GM19467 (cell line): ENCODE results near the gene RAPGEF1.

Experiments
- ATAC-seq: cut with Tn5 transposase; IDR thresholded peaks from one replicate; pipeline ENCODE4 v1.9.1; 2021; ENCODE audit warnings: mild to moderate bottlenecking, moderate library complexity; ENCODE audit not compliant: unreplicated experiment

Gene RAPGEF1

DNA sequence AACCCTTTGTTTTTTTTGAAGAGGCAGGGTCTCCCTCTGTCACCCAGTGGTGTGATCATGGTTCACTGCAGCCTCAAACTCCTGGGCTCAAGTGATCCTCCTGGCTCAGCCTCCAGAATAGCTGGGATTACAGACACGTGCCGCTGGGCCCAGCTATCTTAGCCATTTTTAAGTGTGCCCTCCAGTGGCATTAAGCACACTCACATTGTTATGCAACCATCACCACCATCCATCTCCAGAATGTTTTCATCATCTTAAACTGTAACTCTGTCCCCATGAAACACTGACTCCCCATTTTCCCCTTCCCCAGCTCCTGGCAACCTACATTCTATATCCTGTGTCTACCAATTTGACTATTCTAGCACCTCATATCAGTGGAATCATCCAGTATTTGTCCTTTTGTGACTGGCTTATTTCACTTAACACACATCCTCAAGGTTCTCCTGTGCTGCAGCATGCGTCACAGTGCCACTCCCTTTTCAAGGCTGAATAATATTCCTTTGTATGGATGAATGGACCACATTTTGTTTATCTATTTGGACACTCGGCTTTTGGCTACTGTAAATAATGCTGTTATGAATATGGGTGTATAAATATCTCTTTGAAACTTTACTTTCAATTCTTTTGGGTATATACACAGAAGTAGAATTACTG is 12.5 kb upstream of the RAPGEF1 start:
- ATAC-seq, result no peak

DNA sequence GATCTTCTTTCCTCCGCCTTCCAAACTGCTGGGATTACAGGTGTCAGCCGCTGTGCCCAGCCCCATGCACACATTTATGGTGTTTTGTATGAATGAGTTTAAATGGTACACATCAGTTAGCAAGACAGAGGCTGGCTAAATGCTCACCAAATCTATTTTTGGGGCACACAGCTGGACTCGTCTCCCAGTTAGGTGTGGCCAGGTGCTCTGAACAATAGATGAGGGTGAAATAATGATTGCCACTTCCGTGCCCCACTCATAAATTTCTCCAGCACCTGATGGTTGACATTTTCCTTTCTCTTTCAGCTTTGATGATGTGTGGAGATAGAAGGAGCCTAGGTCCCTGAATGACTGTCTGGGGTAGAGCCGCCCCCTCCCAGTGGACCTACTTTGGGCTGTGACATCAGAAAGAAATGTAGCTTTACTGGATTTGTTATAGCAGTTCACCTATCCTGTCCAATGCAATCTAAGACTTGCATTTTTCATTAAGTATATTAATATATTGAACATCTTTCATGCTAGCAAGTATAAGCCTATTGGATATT is 8.6 kb upstream of the RAPGEF1 start:
- no peak for ATAC-seq

DNA sequence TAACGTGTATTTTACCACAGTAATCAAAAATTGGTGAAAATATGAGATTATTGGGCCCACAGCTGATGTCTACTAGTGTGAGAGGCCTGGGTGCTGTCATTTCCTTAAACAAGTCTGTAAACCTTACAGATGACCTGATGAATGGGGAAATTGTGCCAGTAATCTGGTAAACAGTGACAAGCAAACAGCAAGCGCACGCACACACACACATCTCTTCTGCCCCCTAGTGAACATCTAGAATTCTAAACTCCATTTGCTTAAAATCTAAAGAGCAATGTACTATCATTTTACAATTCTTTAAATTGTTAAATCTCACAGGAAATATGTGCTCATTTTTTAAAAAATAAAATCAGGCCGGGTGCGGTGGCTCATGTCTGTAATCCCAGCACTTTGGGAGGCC is 7.5 kb upstream of the RAPGEF1 start:
- no peak for ATAC-seq

DNA sequence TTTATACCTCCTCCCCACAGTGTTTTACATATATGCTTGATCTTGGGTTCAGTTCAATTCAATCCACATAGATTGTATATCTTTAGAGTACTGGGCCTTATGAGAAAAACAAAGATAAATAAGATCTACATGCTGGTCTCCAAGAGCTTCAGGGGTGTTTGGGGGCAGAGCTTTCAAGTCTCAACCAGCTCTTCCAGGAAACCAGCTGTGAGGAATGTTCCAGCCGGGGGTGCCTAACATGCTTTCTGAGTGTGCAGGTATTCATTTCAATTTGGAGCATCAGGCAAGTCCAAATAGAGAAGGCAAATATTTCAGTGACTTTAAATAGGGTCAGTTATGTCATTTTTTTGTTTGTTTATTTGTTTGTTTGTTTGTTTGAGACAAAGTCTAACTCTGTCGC is 5.7 kb upstream of the RAPGEF1 start:
- no peak for ATAC-seq

DNA sequence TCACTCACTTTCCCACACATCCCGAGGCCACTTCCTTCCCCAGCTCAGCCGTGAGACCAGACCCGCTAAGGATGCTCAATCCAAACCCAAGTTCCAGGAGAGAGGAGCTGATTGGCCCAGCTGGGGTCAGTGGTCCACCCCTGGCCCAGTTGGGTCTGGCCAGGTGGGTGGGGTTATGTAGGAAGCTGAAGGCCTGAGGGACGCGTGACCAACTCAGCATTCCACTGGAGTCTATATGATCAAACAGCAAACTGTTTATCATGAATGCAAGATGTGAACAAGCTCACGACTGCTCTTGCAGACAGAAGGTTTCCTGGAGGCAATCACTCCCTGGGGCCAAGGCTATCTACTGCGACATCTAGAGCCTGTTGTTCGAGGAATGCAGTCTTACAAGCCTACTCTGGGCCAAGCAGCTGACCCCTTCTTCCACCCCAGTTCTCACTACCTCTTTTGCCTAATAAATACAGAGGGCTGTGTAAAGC is 4.9 kb upstream of the RAPGEF1 start:
- ATAC-seq, result no peak

DNA sequence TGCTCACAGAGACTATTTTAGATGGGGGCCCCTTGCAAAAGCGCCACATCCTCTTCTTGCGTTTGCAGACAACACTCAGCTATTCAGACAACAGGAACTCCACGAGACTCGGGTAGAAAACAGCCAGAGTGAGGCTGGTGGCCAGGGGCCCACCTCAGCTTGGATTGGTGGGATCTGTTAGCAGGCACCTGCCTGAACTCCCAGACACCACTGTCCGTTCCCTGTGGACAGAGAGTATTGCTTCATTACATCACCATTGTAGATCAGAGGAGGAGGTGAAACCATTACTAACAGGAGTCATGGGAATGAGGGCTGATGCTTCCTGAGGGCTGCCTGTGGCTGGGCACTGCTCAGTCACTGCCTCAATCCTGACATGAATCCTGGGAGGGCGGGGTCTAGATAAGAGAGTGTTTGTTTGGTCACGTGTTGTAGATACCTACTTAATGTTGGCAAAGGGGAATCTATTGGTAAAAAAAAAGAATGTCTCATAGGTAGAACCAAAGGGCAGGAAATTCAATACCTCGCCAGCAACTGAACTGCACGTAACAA is 4.4 kb upstream of the RAPGEF1 start:
- no peak for ATAC-seq

DNA sequence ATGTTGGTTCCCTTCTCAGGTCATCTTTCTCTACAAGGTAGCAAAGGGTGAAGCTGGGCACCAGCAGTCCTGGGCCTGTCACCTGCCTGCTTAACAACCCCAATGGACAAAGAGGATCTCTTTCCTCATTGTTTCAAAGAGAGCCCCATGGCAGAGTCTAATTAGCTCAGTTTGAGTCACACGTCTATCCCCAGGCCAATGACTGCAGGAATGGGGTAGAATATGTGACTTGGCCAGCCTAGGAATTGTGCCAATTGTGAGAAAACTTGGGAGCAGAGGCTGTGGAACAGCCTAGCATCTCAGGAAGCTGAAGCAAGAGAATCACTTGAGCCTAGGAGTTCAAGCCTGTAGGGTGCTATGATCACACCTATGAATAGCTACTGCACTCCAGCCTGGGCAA is 3.6 kb upstream of the RAPGEF1 start:
- ATAC-seq, result no peak

DNA sequence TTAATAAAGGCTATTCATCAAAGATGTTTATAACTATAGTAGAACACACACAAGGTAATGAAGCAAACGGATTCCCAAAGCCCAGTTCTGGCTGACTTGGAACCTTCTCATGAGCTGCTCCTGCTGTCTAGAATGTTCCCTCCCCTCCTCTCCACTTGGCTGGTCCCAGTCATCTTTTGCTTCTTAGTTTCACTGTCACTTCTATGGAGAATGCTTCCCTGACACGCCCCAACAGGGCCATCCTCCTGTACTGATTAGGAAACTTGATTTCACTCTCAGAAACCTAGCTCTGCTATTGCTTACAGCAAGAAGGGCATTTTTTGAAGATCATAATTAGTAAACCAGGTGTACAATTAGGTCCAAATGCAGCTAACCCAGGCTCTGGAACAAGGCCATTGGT is 3.2 kb upstream of the RAPGEF1 start:
- no peak for ATAC-seq

DNA sequence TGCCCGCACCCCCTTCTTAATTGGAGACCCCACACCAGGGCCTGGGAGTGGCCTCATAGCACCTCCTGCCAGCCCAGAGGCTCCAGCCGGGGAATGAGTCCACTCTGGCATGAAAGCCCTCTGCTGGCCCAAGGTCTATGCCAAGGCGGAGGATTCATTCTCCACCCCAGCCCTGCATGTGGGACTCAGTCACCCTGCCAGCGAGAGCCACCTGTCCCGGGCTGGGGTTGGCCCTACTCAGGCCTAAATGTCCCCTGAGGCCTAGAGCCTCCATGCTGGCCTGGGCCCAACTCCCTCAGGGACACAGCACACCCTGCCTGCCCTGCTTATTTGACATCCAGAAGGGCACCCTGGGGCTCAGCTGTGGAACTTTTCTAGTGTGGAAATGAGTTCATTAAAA is 1.0 kb upstream of the RAPGEF1 start:
- no peak for ATAC-seq

DNA sequence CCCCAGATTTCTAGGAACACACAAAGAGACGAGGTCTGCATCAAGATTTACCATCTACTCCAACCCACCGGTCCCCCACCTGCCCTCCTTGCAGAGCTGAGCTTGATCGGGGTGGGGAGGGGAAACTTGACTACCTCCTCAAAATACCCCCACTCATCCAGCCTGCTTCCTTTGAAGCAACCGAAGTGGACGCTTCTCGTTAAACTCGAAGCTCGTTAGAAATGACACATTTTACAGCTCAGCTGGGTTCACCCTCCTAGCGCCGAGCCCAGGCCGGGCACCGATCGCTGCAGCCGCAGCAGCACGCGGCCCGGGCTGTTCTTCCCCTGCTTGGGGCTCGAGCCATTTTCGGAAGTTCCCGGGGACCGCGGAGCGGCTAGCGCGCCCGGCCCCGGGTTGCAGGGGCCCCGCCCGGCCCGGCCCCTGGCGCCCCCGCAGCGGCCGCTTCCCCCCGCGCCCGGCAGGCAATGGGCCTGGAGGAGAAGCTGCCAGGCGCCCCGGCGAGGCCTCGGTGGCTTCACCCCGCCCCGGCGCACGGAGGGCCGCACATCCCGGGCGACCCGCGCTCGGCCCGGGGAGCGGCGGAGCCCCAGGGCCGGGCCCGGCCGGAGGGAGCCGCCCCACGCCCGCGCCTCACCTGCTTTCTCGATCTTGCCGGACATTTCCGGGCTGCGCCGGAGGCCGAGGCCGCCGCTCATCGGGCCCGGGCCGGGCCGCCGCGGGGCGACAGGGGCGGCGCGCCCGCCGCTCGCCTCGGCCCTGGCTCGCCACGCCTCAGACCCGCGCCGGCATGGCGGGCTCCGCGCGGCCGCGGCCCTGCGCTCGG is 530 bp downstream of the RAPGEF1 start:
- ATAC-seq, result peak; percentile 26

DNA sequence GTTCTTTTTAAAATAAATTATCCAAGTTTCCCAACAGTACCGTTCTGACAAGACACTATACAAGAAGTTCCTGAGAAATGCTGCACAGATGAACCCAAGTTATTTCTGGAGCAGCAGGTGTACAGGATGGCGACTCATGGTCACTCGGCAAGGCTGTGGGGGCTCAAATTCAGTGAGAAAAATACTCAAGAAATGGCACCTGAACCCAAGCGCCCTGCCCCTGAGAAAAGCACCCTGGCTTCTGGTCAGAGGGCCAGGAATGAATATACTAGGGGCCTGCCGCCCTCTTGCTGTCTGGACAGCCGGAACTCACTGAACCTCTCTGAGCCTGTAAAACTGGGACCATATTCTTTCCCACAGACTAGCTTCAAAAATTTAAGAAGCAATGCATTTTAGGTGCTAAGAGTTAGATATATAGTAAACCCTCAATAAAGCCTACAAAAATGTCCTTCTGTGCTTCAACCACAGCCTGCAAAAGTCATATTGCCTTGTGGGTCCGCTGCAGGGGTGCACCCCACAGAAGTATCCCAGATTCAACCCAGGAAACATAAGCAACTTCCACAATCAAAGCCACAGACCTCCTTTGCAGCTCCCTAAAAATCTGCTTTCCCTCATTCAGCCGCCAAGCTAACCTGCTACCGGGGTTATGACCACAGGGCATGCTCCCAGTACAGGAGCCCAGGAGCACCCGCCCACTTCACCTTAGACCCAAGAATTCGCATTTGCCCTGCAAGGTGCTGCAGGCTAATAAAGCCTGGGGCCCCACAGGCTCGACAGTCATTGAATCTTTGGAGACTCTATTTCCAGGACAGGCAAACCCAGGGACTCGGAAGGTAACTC is 1.4 kb downstream of the RAPGEF1 start:
- no peak for ATAC-seq

DNA sequence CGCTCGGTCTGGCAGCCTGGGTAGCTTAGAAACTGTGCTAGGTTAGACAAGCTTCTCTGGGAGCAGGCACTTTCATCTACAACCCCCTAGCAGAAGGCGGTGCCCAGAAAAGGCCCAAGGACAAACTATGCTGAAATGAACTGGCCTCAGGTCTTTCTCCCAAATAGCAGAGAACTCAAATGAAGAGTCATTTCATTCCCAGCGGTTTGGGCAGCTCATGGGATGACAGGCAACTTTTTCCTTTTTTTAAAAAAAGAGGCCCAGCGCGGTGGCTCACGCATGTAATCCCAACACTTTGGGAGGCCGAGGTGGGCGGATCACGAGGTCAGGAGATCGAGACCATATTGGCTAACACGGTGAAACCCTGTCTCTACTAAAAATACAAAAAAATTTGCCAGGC is 2.5 kb downstream of the RAPGEF1 start:
- no peak for ATAC-seq

DNA sequence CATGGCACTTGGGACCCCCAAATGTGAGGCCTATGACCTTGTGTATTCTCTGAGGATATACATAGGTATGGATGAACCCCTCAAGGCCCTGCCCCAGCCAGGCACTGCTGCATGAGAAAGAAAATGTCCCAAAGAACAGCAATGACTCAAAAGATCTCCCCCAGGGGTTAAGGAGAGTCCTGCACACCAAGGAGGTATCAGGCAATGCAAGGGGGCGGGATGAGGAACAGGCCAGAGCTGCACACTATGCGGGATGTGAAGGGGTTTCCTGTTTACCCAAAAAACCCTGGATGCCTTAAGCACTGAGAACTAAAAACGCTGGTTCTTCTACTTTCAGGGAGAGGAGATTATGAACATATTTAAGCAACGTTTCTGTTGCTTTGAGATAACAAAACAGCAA is 3.4 kb downstream of the RAPGEF1 start:
- ATAC-seq, result no peak

DNA sequence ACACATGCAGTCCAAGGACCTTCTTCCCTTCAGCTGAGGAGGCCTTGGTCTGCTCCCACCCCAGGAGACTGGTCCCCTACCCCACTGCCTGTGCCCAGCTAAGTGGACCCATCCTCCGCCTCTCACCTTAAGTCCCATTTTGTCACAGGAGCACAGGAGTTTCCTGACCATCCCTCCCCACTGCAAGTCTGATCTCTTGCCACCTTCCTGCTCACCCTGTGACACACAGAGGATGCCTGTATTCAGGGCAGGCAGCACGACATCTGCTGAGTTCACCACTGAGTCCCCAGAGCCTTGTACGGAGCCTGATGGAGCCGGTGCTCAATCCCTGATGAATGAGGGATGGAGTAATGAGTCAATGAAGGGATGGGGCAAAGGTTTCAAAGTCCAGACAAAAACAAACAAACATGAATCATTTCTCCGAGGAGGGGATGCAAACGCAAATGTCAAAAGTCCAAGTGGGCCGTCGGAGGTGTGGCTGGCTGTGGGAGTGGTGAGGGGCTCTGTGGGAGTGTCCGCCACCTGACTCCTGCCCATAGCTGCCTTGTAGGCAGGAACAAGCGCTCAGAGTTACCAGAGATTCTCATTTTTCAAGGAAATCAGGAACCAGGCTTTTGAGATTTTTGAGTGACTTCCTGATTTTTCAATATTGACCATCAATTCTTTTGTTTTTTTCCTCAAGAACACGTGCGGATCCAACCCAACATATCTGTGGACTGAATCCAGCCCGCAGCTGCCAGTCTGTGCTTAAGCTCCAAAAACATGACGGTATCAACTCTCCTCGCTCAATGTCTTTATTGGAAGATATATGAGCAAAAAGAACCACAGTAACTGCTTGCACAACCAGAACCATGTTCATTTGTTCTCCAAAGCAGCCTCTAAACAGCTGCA is 4.4 kb downstream of the RAPGEF1 start:
- no peak for ATAC-seq

DNA sequence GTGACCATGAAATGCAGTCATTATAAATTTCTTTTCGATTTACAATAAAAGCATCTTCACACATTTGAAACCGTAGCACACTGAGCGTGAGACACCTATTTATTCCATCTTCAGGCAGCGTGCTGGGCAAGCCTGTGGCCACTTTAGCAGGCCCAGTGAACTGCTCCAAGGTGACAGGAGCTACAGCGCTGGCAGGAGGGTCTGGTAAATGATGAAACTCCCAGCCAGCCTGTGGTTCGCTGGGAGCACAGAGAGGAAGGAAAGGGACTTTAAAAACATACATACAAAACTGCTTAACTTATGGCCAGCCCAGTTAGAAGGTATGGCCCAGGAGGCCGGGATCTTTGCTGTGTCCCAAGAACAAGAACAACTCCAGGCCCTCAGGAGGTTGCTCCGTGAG is 5.1 kb downstream of the RAPGEF1 start:
- ATAC-seq, result no peak

DNA sequence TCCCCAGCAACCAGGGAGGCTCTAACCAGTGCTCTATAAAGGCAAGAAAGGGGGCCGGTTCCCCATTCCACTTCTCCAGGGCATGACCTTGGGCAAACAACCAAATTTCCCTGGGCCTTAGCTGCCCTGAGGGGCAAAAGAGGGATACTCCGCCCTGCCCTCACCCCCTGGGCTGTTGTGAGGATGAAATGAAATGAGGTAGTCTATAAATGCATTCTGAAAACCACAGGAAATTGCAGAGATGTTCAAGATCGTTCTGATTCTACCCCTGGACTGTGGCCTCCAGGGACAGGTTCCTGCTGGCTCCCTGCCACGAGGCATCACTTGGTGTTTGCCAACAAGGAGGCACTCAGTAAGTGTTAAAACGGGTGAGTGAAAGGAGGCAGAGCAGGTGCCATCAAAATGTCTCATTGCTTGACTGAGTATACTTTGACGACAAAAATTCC is 5.7 kb downstream of the RAPGEF1 start:
- no peak for ATAC-seq

DNA sequence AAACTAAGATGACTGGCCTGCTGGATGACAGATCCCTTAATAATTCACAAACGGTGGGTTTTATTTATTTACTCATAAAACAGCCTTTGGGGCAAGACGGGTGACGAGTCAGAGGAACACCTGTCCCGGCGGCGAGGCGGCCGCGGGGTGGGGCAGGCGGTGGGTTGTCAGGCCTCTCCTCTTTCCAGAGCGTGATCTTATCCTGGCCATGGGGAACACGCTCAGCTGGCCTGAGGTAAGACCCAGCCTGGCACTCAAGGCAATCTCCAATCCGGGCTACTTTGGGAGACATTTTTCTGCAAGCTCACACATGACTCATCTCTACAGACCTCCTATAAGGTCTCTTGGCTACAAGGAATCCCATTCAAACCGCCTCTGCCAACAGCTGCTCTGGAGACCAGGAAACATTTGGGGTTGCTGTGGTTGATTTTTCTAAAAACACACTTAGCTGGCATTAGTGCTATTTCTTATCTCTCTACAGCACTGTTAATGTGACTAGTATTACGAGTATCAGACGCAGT is 6.3 kb downstream of the RAPGEF1 start:
- ATAC-seq, result no peak

DNA sequence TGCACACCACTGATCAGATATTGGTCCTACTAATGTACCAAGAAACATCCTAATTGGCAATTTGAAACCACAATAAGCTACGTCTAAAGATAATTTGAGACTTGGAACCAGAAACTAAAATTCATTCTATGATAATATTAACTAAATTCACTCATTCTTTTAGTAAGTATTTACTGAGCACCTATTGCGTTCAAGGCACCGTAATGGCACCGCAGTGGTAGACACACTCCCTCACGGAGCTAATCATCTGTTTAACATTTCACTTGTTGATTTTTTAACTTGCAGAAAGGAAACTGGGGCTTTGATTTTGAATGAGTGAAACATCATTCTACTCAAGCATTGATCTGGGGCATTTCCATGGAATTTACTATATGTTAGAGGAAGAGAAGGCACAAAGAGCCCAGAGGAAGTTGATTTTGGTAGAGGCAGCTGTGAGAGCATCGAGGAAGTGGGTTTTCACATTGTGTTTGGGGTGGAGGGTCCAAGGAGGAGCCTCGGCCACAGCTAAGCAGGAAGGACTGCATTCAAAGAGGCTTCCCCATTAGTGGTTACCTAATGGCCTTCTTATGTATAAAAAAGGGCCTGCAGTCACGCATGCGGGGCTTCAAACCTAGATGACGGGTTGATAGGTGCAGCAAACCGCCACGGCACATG is 7.1 kb downstream of the RAPGEF1 start:
- peak; percentile 32 for ATAC-seq

DNA sequence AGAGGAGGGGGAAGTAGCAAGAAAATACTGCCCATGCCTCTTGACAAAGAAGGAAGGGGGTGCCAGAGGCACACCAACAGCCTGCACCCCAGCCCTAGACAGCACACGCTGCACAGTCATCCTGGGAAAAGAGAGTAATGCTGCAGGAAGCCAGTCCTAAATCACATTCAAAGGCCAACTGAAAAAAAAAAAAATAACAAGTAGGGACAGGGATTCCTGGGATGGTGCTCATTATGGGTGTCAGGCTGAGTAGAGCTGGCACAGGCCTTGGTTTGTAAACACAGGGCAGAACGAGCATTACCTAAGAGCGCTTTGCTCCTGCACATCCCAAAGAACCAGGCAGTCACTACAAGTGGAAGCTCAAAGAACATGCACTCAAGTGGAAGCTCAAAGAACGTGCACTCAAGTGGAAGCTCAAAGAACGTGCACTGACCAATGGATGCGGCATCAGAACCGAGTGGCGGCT is 7.8 kb downstream of the RAPGEF1 start:
- ATAC-seq, result no peak
